ENCODE results near the gene VPS26C.
A peak's percentile ranks its signal among the peaks of the same experiment; 100 is the strongest.
"Not testable (repeated sequence)": the region's sequence is repeated elsewhere in the genome, so short reads cannot be mapped to it uniquely, and the experiment has no call there.

Gene VPS26C

GRCh38 chr21:37267269-37268185 is at the start of gene VPS26C:
Gene VPS26C (minus strand): TSS chr21:37267334. CDS start chr21:37267294, 40 bp downstream.
- DNase-seq (ENCODE audit: low read depth, low spot score): peak; percentile 100

- not testable (repeated sequence) for DNase-seq (ENCODE audit: low read depth, low spot score)
Observed at GRCh38 chr21:37316072-37316471, 48.9 kb upstream of the VPS26C start.

- no peak for DNase-seq (ENCODE audit: low read depth, low spot score)
Observed at GRCh38 chr21:37300114-37300751, 33.1 kb upstream of the VPS26C start.

- no peak for DNase-seq (ENCODE audit: low read depth, low spot score)
Observed at GRCh38 chr21:37297364-37297763, 30.2 kb upstream of the VPS26C start.

- no peak for DNase-seq (ENCODE audit: low read depth, low spot score)
Observed at GRCh38 chr21:37294679-37295078, 27.5 kb upstream of the VPS26C start.

GRCh38 chr21:37292941-37293340 is 25.8 kb upstream of the VPS26C start:
- DNase-seq (ENCODE audit: low read depth, low spot score): no peak

GRCh38 chr21:37292041-37292440 is 24.9 kb upstream of the VPS26C start:
- no peak for DNase-seq (ENCODE audit: low read depth, low spot score)

- not testable (repeated sequence) for DNase-seq (ENCODE audit: low read depth, low spot score)
Observed at GRCh38 chr21:37283191-37283710, 16.1 kb upstream of the VPS26C start.

GRCh38 chr21:37282602-37283001 is 15.5 kb upstream of the VPS26C start:
- not testable (repeated sequence) for DNase-seq (ENCODE audit: low read depth, low spot score)

- DNase-seq (ENCODE audit: low read depth, low spot score): no peak
Observed at GRCh38 chr21:37281993-37282392, 14.9 kb upstream of the VPS26C start.

GRCh38 chr21:37281579-37281978 is 14.4 kb upstream of the VPS26C start:
- DNase-seq (ENCODE audit: low read depth, low spot score): no peak

GRCh38 chr21:37279271-37279670 is 12.1 kb upstream of the VPS26C start:
- DNase-seq (ENCODE audit: low read depth, low spot score): not testable (repeated sequence)

- DNase-seq (ENCODE audit: low read depth, low spot score): no peak
Observed at GRCh38 chr21:37278199-37278598, 11.1 kb upstream of the VPS26C start.

- no peak for DNase-seq (ENCODE audit: low read depth, low spot score)
Observed at GRCh38 chr21:37276377-37276776, 9.2 kb upstream of the VPS26C start.

- DNase-seq (ENCODE audit: low read depth, low spot score): no peak
Observed at GRCh38 chr21:37273911-37274690, 7.0 kb upstream of the VPS26C start.

GRCh38 chr21:37273440-37273839 is 6.3 kb upstream of the VPS26C start:
- no peak for DNase-seq (ENCODE audit: low read depth, low spot score)

- no peak for DNase-seq (ENCODE audit: low read depth, low spot score)
Observed at GRCh38 chr21:37272897-37273296, 5.8 kb upstream of the VPS26C start.

GRCh38 chr21:37270576-37271365 is 3.6 kb upstream of the VPS26C start:
- DNase-seq (ENCODE audit: low read depth, low spot score): no peak

- DNase-seq (ENCODE audit: low read depth, low spot score): no peak
Observed at GRCh38 chr21:37269481-37269880, 2.3 kb upstream of the VPS26C start.

- DNase-seq (ENCODE audit: low read depth, low spot score): no peak
Observed at GRCh38 chr21:37268186-37268503, 1.0 kb upstream of the VPS26C start.
